GM18517 (cell line): ENCODE measurements around the gene ACAD9.
"Not testable (repeated sequence)": the region's sequence is repeated elsewhere in the genome, so short reads cannot be mapped to it uniquely, and the experiment has no call there.

Experiments used
- ATAC-seq: cut with Tn5 transposase; IDR thresholded peaks from one replicate; pipeline ENCODE4 v1.9.1; 2021; ENCODE audit warnings: mild to moderate bottlenecking, moderate library complexity; ENCODE audit not compliant: unreplicated experiment

The ACAD9 gene

GRCh38 chr3:128889139-128889894, 9.9 kb downstream of the ACAD9 start:
- ATAC-seq: no peak

GRCh38 chr3:128895843-128896697, 16.6 kb downstream of the ACAD9 start:
- ATAC-seq: no peak

GRCh38 chr3:128902426-128902825, 23.0 kb downstream of the ACAD9 start:
- no peak for ATAC-seq

GRCh38 chr3:128903501-128903900, 24.1 kb downstream of the ACAD9 start:
- no peak for ATAC-seq

- ATAC-seq: no peak
Observed at GRCh38 chr3:128906031-128906803, 26.8 kb downstream of the ACAD9 start.

GRCh38 chr3:128906804-128907525, 27.5 kb downstream of the ACAD9 start:
- no peak for ATAC-seq

- no peak for ATAC-seq
Observed at GRCh38 chr3:128907706-128908445, 28.5 kb downstream of the ACAD9 start.

- no peak for ATAC-seq
Observed at GRCh38 chr3:128908951-128909350, 29.5 kb downstream of the ACAD9 start.

GRCh38 chr3:128910006-128910405, 30.6 kb downstream of the ACAD9 start:
- no peak for ATAC-seq

GRCh38 chr3:128911911-128912310, 32.5 kb downstream of the ACAD9 start:
- ATAC-seq: no peak

GRCh38 chr3:128914966-128915645, 35.7 kb downstream of the ACAD9 start:
- ATAC-seq: no peak

GRCh38 chr3:128917291-128917690, 37.9 kb downstream of the ACAD9 start:
- ATAC-seq: no peak

- ATAC-seq: no peak
Observed at GRCh38 chr3:128919988-128920387, 40.6 kb downstream of the ACAD9 start.

- ATAC-seq: no peak
Observed at GRCh38 chr3:128922804-128923459, 43.5 kb downstream of the ACAD9 start.

GRCh38 chr3:128923576-128923975, 44.2 kb downstream of the ACAD9 start:
- ATAC-seq: no peak

- ATAC-seq: not testable (repeated sequence)
Observed at GRCh38 chr3:128923986-128924385, 44.6 kb downstream of the ACAD9 start.

- no peak for ATAC-seq
Observed at GRCh38 chr3:128929364-128929763, 49.9 kb downstream of the ACAD9 start.

GRCh38 chr3:128931046-128931445, 51.6 kb downstream of the ACAD9 start:
- no peak for ATAC-seq
